Vagina (tissue), 2 donors: ENCODE measurements around the gene RPL10. TPM values are rescaled to one million over a fixed set of nuclear protein-coding genes. Genes with fewer than 3 reads are reported as not detected.

Source experiments
- DNase-seq, 2 donors: peaks; one replicate each; pipeline ENCODE4 v3.0.0-alpha.2; 2017; ENCODE audit errors: extremely low spot score in 2 of 2
- H3K27ac ChIP-seq: fragments of 200-600 bp; sonication (generic); one replicate; pipeline ENCODE4 v1.5.1; 2019
- H3K27me3 ChIP-seq: fragments of 200-600 bp; sonication (generic); one replicate; pipeline ENCODE4 v1.5.1; 2019
- H3K36me3 ChIP-seq, 2 donors: fragments of 200-600 bp; sonication (generic); one replicate each; pipeline ENCODE4 v1.5.1; 2017 to 2019
- H3K4me1 ChIP-seq: fragments of 200-600 bp; sonication (generic); one replicate; pipeline ENCODE4 v1.5.1; 2019
- H3K4me3 ChIP-seq, 2 donors: fragments of 200-600 bp; sonication (generic); 1 replicate in 1 of 2; 2 replicates in 1 of 2; pipeline ENCODE4 v1.5.1; 2016 to 2019
- H3K9me3 ChIP-seq: fragments of 200-600 bp; sonication (generic); one replicate; pipeline ENCODE4 v1.5.1; 2019
- POLR2A ChIP-seq, 2 donors: fragments of 450-650 bp; IDR thresholded peaks; one replicate each; pipeline ENCODE4 v1.6.1; 2017; ENCODE audit warnings: antibody characterized with exemption in 2 of 2, mild to moderate bottlenecking in 2 of 2, moderate library complexity in 2 of 2
- POLR2AphosphoS5 ChIP-seq, 2 donors: sonication (generic); formaldehyde crosslinking; IDR thresholded peaks; one replicate each; pipeline ENCODE4 v1.9.0; 2017; ENCODE audit warnings: antibody characterized with exemption in 2 of 2, mild to moderate bottlenecking in 2 of 2, low read depth in 1 of 2; ENCODE audit not compliant: insufficient read depth in 1 of 2
- intact Hi-C: fragments of 100-400 bp; cut with DNase I; formaldehyde crosslinking; loops from one replicate; pipeline ENCODE4 v1.15.1; 2023
- total RNA-seq: library from RNA; depleted of rRNA; stranded (reverse); fragments of >200 nt; gene quantifications from one replicate; pipeline ENCODE4 v1.2.3, GENCODE V29; 2016
- TF ChIP-seq, protein P1 (sequence below), 3 experiments: fragments of 450-650 bp in 2 of 3; fragments of 200-600 bp in 1 of 3; sonication (generic) in 1 of 3; IDR thresholded peaks; one replicate each; pipeline ENCODE4 v1.5.1; 2017 to 2019; ENCODE audit warnings: antibody characterized with exemption in 3 of 3, mild to moderate bottlenecking in 2 of 3, moderate library complexity in 2 of 3

Gene RPL10
- total RNA-seq, 1 donor from 2014 or later = 3,948 TPM

DNA sequence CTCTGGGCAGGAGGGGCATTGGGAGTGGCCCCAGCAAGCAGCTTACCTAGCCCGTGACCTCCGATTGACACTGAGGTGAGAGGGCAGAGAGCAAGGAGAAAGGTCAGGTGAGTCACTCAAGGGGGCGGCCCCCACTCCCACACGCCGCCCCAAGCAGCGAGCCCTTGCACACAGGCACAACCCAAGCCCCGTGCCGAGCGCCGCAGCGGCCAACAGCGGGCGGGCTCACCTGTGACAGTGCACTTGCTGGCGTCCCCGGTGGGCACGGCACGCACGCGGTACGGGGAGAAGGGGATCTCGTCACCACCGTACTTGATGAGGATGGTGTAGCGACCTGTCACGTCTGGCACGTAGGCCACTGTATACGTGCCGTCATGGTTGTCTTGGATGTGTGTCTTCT is 41.0 kb upstream of the RPL10 start:
- Histone ChIP-seq H3K36me3 (peaks cover 0 to 80% of the 10 kb centered on the region in 2 donors), H3K4me3 (no peak overlapping the region), H3K27ac (no peak overlapping the region), H3K27me3 (no peaks in the 10 kb centered on the region), H3K9me3 (no peaks in the 10 kb centered on the region), H3K4me1 (peaks cover 3% of the 10 kb centered on the region)
- no peak for DNase-seq
- no peak for TF ChIP-seq POLR2A (IDR thresholded peaks at IDR 0.05)
- intact Hi-C loops = no loop called here

DNA sequence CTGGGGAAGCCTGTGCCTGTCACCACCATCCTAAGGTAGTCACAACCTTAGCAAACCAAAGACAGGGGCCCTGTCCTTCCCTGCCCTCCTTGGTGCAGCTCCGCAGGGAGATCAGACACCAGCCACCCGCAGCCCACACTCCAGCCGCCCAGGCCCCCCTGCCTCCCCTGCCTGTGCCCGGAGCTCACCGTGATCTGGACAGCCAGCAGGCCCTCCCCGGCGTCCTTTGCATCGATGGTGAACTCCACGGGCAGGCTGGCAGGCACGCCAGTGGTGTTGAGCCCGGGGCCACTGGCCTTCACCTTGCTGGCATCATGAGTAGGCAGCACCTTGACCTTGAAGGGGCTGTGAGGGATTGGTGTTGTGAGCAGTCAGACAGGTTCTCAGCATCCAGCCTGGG is 40.2 kb upstream of the RPL10 start:
- H3K27me3 ChIP-seq = no peaks in the 10 kb centered on the region
- H3K4me3 ChIP-seq = no peak overlapping the region
- peaks cover 0 to 80% of the 10 kb centered on the region in 2 donors for H3K36me3 ChIP-seq
- intact Hi-C loops = no loop called here
- DNase-seq = no peak
- H3K4me1 ChIP-seq = peaks cover 3% of the 10 kb centered on the region
- TF ChIP-seq POLR2AphosphoS5 (IDR thresholded peaks at IDR 0.05; ENCODE audit: insufficient read depth in 1 of 2, low read depth in 1 of 2) (no peak), POLR2A (IDR thresholded peaks at IDR 0.05) (no peak)
- TF ChIP-seq, protein P1, sequence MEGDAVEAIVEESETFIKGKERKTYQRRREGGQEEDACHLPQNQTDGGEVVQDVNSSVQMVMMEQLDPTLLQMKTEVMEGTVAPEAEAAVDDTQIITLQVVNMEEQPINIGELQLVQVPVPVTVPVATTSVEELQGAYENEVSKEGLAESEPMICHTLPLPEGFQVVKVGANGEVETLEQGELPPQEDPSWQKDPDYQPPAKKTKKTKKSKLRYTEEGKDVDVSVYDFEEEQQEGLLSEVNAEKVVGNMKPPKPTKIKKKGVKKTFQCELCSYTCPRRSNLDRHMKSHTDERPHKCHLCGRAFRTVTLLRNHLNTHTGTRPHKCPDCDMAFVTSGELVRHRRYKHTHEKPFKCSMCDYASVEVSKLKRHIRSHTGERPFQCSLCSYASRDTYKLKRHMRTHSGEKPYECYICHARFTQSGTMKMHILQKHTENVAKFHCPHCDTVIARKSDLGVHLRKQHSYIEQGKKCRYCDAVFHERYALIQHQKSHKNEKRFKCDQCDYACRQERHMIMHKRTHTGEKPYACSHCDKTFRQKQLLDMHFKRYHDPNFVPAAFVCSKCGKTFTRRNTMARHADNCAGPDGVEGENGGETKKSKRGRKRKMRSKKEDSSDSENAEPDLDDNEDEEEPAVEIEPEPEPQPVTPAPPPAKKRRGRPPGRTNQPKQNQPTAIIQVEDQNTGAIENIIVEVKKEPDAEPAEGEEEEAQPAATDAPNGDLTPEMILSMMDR (IDR thresholded peaks at IDR 0.05) = no peak
- H3K27ac ChIP-seq = no peak overlapping the region
- no peaks in the 10 kb centered on the region for H3K9me3 ChIP-seq

DNA sequence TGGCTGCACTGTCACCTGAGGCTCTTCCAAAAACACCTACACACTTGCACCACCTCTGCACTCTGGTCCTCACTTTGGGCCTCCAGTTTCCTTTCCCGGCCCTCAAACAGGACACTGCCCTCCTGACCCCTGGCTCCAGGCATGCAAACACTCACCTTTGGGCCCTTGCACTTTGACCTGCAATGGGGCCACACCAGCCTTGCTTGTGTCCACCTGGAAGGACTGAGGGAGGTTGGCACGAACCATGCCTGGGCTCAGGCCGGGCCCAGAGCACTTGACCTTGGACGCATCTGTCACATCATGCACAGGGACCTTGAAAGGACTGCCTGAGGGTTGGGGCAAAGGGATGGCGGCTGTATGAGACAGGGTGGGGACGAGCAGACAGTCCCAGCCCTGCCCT is 39.3 kb upstream of the RPL10 start:
- Histone ChIP-seq H3K4me1 (peaks cover 3% of the 10 kb centered on the region), H3K36me3 (peaks cover 0 to 79% of the 10 kb centered on the region in 2 donors), H3K9me3 (no peaks in the 10 kb centered on the region), H3K4me3 (no peak overlapping the region), H3K27me3 (no peaks in the 10 kb centered on the region), H3K27ac (no peak overlapping the region)
- intact Hi-C loops = no loop called here
- DNase-seq = no peak
- TF ChIP-seq POLR2AphosphoS5 (IDR thresholded peaks at IDR 0.05; ENCODE audit: insufficient read depth in 1 of 2, low read depth in 1 of 2) (no peak), POLR2A (IDR thresholded peaks at IDR 0.05) (no peak)
- TF ChIP-seq, protein P1 (IDR thresholded peaks at IDR 0.05) = no peak

DNA sequence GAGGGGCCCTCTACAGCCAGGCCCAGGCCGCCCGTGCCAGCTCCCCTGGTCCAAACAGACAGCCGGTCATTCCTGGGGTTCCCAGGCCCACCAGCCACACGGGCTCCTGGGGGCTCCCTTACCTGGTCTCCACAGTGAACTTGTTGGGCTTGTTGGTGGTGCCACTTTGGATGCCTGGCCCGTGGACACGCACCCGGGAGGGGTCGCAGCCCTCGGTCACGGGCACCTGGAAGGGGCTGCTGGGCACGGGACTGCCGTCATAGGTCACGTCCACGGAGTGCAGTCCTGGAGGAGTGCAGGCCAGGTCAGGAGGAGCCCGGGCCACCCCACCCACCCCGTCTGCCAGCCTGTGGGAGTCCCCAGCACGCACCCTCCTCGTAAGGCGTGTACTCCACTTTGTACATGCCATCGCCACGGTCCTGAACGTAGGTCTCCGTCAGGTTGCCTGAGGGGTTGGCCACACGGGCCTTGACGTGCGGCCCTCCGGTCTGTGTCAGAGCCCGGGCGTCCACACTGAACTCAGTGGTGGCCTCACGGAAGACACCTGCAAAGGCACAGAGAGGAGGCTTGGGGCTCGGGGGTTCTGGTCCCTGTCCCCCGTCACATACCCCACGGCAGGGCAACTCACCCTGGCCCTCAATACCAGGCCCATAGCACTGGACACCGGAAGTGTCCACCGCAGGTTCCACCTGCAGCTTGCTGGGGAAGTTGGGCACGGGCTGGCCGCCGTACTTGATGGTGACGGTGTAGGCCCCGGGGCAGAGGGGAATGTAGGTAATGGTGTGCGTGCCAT is 38.6 kb upstream of the RPL10 start:
- H3K4me1 ChIP-seq = peaks cover 3% of the 10 kb centered on the region
- no peak overlapping the region for H3K4me3 ChIP-seq
- no peak overlapping the region for H3K27ac ChIP-seq
- H3K27me3 ChIP-seq = no peaks in the 10 kb centered on the region
- TF ChIP-seq POLR2AphosphoS5 (IDR thresholded peaks at IDR 0.05; ENCODE audit: insufficient read depth in 1 of 2, low read depth in 1 of 2) (no peak), POLR2A (IDR thresholded peaks at IDR 0.05) (no peak)
- TF ChIP-seq, protein P1 (IDR thresholded peaks at IDR 0.05) = no peak
- H3K36me3 ChIP-seq = peaks cover 0 to 79% of the 10 kb centered on the region in 2 donors
- H3K9me3 ChIP-seq = no peaks in the 10 kb centered on the region
- DNase-seq = no peak
- intact Hi-C loops = no loop called here

DNA sequence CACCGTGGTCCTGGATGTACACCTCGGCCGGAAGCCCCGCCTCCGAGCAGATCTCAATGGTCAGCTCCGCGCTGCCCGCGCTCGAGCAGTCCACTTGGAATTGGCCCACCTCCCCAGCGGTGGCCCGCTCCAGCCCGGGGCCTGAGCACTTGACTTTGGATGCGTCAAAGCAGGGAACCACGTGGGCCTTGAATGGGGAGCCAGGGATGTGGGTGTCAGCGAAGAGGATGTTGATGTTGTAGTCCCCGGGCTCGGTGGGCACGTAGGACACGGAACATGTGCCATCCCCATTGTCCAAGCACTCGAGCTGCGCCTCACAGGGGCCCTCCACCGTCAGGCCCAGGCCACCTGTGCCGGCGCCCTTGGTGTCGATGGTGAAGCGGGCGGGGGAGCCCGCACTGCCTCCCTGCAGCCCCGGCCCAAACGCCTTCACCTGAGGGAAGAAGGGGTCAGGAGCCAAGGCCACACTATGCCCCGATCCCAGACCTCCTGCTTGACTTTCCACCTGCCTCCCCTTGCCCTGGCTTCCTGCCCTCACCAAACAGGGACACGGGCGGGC is 37.9 kb upstream of the RPL10 start:
- no peak overlapping the region for H3K27ac ChIP-seq
- DNase-seq = no peak
- H3K9me3 ChIP-seq = no peaks in the 10 kb centered on the region
- peaks cover 3% of the 10 kb centered on the region for H3K4me1 ChIP-seq
- intact Hi-C loops = no loop called here
- no peak for TF ChIP-seq POLR2AphosphoS5 (IDR thresholded peaks at IDR 0.05; ENCODE audit: insufficient read depth in 1 of 2, low read depth in 1 of 2)
- no peak for TF ChIP-seq POLR2A (IDR thresholded peaks at IDR 0.05)
- TF ChIP-seq, protein P1 (IDR thresholded peaks at IDR 0.05) = no peak
- H3K36me3 ChIP-seq = peaks cover 0 to 79% of the 10 kb centered on the region in 2 donors
- H3K4me3 ChIP-seq = no peak overlapping the region
- no peaks in the 10 kb centered on the region for H3K27me3 ChIP-seq
